Measurements from ENCODE around the gene AMFR. TPM values are rescaled to one million over a fixed set of nuclear protein-coding genes. Genes with fewer than 3 reads are reported as not detected.

AMFR gene
- total and polyA plus RNA-seq, 4 donors = 43.3 to 309 (median 98.4) TPM

DNA sequence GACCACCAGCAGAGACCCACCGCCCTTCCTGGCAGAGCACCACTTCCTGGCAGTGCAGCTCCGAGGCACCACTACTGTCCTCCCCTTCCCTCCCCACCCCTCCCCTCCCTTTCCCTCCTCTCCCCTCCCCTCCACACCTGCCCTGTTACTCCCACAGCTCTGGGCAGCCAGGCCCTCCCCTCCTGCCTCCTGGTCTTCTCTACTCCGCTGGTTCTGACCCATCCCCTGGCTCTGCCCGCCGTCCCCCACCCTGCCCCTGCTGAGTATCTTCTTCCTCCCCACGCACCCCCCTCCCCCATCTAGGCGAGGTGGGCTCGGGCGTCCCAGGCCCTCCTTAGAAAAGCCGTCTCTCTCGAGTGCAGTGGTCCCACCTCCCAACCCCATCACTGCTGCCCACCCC, 77.7 kb downstream of the AMFR start:
- no peak overlapping the region for H3K27ac ChIP-seq (ENCODE audit: low read depth in 1 of 2, low read length in 2 of 2)
- no peak overlapping the region for H3K9ac ChIP-seq (ENCODE audit: low read depth in 1 of 2, low read length in 2 of 2)
- WGBS = 83% methylated on average over 11 of the region's 11 CpGs
- H3K4me3 ChIP-seq (ENCODE audit: low read depth in 1 of 3, low read length in 3 of 3) = no peak overlapping the region
- peaks cover 0 to 4% (median 2%) of the 10 kb centered on the region in 4 donors for H3K36me3 ChIP-seq (ENCODE audit: control insufficient read depth in 4 of 4, insufficient read depth in 3 of 4, low read depth in 1 of 4, low read length in 3 of 4)
- no peak for DNase-seq (ENCODE audit: low spot score)
- H3K4me1 ChIP-seq (ENCODE audit: control insufficient read depth in 4 of 4, insufficient read depth in 4 of 4, low read length in 3 of 4) = peaks cover 7 to 51% (median 42%) of the 10 kb centered on the region in 4 donors
- TF ChIP-seq, protein P1, sequence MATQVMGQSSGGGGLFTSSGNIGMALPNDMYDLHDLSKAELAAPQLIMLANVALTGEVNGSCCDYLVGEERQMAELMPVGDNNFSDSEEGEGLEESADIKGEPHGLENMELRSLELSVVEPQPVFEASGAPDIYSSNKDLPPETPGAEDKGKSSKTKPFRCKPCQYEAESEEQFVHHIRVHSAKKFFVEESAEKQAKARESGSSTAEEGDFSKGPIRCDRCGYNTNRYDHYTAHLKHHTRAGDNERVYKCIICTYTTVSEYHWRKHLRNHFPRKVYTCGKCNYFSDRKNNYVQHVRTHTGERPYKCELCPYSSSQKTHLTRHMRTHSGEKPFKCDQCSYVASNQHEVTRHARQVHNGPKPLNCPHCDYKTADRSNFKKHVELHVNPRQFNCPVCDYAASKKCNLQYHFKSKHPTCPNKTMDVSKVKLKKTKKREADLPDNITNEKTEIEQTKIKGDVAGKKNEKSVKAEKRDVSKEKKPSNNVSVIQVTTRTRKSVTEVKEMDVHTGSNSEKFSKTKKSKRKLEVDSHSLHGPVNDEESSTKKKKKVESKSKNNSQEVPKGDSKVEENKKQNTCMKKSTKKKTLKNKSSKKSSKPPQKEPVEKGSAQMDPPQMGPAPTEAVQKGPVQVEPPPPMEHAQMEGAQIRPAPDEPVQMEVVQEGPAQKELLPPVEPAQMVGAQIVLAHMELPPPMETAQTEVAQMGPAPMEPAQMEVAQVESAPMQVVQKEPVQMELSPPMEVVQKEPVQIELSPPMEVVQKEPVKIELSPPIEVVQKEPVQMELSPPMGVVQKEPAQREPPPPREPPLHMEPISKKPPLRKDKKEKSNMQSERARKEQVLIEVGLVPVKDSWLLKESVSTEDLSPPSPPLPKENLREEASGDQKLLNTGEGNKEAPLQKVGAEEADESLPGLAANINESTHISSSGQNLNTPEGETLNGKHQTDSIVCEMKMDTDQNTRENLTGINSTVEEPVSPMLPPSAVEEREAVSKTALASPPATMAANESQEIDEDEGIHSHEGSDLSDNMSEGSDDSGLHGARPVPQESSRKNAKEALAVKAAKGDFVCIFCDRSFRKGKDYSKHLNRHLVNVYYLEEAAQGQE (IDR thresholded peaks at IDR 0.05) = no peak
- TF ChIP-seq RAD21 (IDR thresholded peaks at IDR 0.05) (no peak), JUND (IDR thresholded peaks at IDR 0.05) (no peak), RXRA (IDR thresholded peaks at IDR 0.05) (no peak), GABPA (IDR thresholded peaks at IDR 0.05 in 1 of 2, conservative IDR thresholded peaks at IDR 0.05 in 1 of 2) (no peak), TAF1 (conservative IDR thresholded peaks at IDR 0.05) (no peak), NR2F2 (IDR thresholded peaks at IDR 0.05) (no peak), SP1 (IDR thresholded peaks at IDR 0.05) (no peak), FOXA1 (IDR thresholded peaks at IDR 0.05) (no peak), YY1 (IDR thresholded peaks at IDR 0.05) (no peak), EGR1 (IDR thresholded peaks at IDR 0.05; ENCODE audit: low read depth in 2 of 2) (no peak), FOXA2 (IDR thresholded peaks at IDR 0.05) (no peak), HNF4A (conservative IDR thresholded peaks at IDR 0.05) (no peak), HNF4G (IDR thresholded peaks at IDR 0.05) (no peak)
- TF ChIP-seq, protein P2, sequence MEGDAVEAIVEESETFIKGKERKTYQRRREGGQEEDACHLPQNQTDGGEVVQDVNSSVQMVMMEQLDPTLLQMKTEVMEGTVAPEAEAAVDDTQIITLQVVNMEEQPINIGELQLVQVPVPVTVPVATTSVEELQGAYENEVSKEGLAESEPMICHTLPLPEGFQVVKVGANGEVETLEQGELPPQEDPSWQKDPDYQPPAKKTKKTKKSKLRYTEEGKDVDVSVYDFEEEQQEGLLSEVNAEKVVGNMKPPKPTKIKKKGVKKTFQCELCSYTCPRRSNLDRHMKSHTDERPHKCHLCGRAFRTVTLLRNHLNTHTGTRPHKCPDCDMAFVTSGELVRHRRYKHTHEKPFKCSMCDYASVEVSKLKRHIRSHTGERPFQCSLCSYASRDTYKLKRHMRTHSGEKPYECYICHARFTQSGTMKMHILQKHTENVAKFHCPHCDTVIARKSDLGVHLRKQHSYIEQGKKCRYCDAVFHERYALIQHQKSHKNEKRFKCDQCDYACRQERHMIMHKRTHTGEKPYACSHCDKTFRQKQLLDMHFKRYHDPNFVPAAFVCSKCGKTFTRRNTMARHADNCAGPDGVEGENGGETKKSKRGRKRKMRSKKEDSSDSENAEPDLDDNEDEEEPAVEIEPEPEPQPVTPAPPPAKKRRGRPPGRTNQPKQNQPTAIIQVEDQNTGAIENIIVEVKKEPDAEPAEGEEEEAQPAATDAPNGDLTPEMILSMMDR (IDR thresholded peaks at IDR 0.05; ENCODE audit: low read depth, low read length, missing input control) = no peak
- TF ChIP-seq, protein P3, sequence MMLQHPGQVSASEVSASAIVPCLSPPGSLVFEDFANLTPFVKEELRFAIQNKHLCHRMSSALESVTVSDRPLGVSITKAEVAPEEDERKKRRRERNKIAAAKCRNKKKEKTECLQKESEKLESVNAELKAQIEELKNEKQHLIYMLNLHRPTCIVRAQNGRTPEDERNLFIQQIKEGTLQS (IDR thresholded peaks at IDR 0.05) = no peak
- TF ChIP-seq, protein P4, sequence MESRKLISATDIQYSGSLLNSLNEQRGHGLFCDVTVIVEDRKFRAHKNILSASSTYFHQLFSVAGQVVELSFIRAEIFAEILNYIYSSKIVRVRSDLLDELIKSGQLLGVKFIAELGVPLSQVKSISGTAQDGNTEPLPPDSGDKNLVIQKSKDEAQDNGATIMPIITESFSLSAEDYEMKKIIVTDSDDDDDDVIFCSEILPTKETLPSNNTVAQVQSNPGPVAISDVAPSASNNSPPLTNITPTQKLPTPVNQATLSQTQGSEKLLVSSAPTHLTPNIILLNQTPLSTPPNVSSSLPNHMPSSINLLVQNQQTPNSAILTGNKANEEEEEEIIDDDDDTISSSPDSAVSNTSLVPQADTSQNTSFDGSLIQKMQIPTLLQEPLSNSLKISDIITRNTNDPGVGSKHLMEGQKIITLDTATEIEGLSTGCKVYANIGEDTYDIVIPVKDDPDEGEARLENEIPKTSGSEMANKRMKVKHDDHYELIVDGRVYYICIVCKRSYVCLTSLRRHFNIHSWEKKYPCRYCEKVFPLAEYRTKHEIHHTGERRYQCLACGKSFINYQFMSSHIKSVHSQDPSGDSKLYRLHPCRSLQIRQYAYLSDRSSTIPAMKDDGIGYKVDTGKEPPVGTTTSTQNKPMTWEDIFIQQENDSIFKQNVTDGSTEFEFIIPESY (IDR thresholded peaks at IDR 0.05) = no peak
- TF ChIP-seq, protein P5, sequence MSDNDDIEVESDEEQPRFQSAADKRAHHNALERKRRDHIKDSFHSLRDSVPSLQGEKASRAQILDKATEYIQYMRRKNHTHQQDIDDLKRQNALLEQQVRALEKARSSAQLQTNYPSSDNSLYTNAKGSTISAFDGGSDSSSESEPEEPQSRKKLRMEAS (IDR thresholded peaks at IDR 0.05) = no peak
- no peaks in the 10 kb centered on the region for H3K9me3 ChIP-seq (ENCODE audit: control insufficient read depth in 4 of 4, low read length in 3 of 4)
- H3K27me3 ChIP-seq (ENCODE audit: control insufficient read depth in 4 of 4, insufficient read depth in 4 of 4, low read length in 3 of 4) = no peaks in the 10 kb centered on the region

All from liver (tissue), 9 donors.